Skeletal muscle satellite cell (primary cell): ENCODE results near the gene KLHDC8A.

Experiments
- H3K27me3 ChIP-seq: 2 replicates; pipeline ENCODE4 v1.7.0; 2013; ENCODE audit warnings: low read length; ENCODE audit not compliant: control insufficient read depth, insufficient read depth
- H3K36me3 ChIP-seq: 2 replicates; pipeline ENCODE4 v1.7.0; 2013; ENCODE audit warnings: mild to moderate bottlenecking, control low read depth, low read length; ENCODE audit not compliant: insufficient read depth
- H3K4me1 ChIP-seq: 2 replicates; pipeline ENCODE4 v1.7.0; 2013; ENCODE audit warnings: low read length; ENCODE audit not compliant: control insufficient read depth, insufficient read depth
- H3K4me2 ChIP-seq: 2 replicates; pipeline ENCODE4 v1.7.0; 2013; ENCODE audit warnings: mild to moderate bottlenecking, low read length
- H3K4me3 ChIP-seq: 2 replicates; pipeline ENCODE4 v1.7.0; 2013; ENCODE audit warnings: low read length
- H3K9ac ChIP-seq: 2 replicates; pipeline ENCODE4 v1.7.0; 2013; ENCODE audit warnings: mild to moderate bottlenecking, low read depth, low read length, moderate library complexity
- H3K9me3 ChIP-seq: replicated peaks from 2 replicates; pipeline ENCODE4 v1.7.0; 2013; ENCODE audit warnings: mild to moderate bottlenecking, control low read depth, low read length

KLHDC8A gene

GRCh38 chr1:205381305-205381704 lies 24.6 kb upstream of the KLHDC8A start:
- Histone ChIP-seq H3K4me1 (peaks cover 9% of the 10 kb centered on the region), H3K4me2 (no peak overlapping the region), H3K9me3 (no peaks in the 10 kb centered on the region), H3K9ac (no peak overlapping the region), H3K27me3 (peaks cover 25% of the 10 kb centered on the region), H3K36me3 (no peaks in the 10 kb centered on the region), H3K4me3 (no peak overlapping the region)

- no peak overlapping the region for H3K4me2 ChIP-seq
- H3K27me3 ChIP-seq = peaks cover 25% of the 10 kb centered on the region
- no peak overlapping the region for H3K9ac ChIP-seq
- no peaks in the 10 kb centered on the region for H3K36me3 ChIP-seq
- H3K9me3 ChIP-seq = no peaks in the 10 kb centered on the region
- peaks cover 13% of the 10 kb centered on the region for H3K4me1 ChIP-seq
- H3K4me3 ChIP-seq = no peak overlapping the region
Observed at GRCh38 chr1:205380882-205381281, 24.2 kb upstream of the KLHDC8A start.

- Histone ChIP-seq H3K27me3 (peaks cover 16% of the 10 kb centered on the region), H3K9ac (no peak overlapping the region), H3K4me2 (no peak overlapping the region), H3K4me1 (peaks cover 30% of the 10 kb centered on the region), H3K9me3 (no peaks in the 10 kb centered on the region), H3K36me3 (no peaks in the 10 kb centered on the region), H3K4me3 (no peak overlapping the region)
Observed at GRCh38 chr1:205379056-205379455, 22.3 kb upstream of the KLHDC8A start.

- Histone ChIP-seq H3K9ac (no peak overlapping the region), H3K4me2 (no peak overlapping the region), H3K9me3 (no peaks in the 10 kb centered on the region), H3K4me1 (peaks cover 47% of the 10 kb centered on the region), H3K27me3 (peaks cover 16% of the 10 kb centered on the region), H3K4me3 (no peak overlapping the region), H3K36me3 (no peaks in the 10 kb centered on the region)
Observed at GRCh38 chr1:205377355-205377754, 20.6 kb upstream of the KLHDC8A start.

DNA sequence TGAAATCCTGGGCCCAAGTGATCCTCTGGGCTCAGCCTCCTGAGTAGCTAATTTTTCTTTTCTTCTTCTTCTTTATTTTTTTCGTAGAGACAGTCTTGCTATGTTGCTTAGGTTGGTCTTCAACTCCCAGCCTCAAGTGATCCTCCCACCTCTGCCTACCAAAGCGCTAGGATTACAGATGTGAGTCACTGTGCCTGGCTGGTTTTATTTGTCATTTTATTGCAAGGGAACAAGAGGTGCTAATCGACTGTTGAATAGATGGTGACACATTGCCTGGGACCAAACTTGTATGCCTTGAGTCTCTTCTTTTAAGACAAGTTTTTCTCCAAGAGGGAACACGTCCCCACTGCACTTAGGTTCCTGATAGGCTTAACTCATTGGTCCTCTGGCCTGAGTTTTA lies 20.0 kb upstream of the KLHDC8A start:
- Histone ChIP-seq H3K4me3 (no peak overlapping the region), H3K9me3 (no peaks in the 10 kb centered on the region), H3K9ac (no peak overlapping the region), H3K27me3 (peaks cover 15% of the 10 kb centered on the region), H3K36me3 (no peaks in the 10 kb centered on the region), H3K4me1 (peaks cover 52% of the 10 kb centered on the region), H3K4me2 (peak overlapping the region; percentile 35)

- Histone ChIP-seq H3K4me1 (peaks cover 54% of the 10 kb centered on the region), H3K9me3 (no peaks in the 10 kb centered on the region), H3K9ac (no peak overlapping the region), H3K27me3 (peaks cover 8% of the 10 kb centered on the region), H3K4me3 (no peak overlapping the region), H3K36me3 (no peaks in the 10 kb centered on the region), H3K4me2 (peak overlapping the region; percentile 40)
Observed at GRCh38 chr1:205375835-205376545, 19.3 kb upstream of the KLHDC8A start.

DNA sequence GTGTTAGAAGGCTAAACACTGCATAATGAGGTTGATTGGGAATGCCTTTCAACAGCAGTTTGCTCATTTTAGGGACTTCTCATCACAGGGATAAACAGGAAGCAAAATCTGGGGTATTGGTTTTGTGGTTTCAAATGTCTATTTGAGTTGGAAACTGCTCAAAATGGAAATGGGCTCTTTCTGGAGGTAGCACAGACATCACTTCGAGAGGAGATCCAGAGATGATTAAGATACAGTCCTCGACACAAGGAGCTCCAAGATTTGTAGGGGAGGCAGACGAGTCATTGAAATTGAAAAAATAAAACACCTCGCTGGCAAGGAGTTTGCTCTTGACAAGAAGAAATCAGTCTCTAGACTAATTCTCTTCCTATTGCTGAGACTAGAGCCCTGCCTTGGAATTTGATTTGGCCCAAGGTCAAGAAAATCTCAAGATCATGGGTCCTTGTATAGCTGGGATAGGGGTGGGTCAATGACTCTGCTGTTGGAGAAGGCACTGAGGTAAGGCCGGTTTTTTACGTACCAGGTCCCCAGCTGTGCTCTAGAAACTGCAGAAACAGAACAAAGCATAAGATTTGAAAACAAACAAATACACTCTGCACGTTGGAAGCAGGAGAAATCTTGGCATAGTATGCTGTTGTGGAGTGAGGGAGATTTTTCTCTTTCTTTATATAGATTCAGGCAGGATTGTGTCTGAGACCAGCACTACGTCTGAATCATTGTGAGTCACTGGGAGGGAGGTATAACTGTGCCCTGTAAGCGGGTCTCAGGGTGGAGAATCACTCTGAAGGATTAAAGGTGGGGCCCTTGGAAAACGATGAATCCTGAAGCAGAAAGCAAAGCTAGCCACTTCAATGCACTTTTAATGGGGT lies 17.7 kb upstream of the KLHDC8A start:
- peak overlapping the region; percentile 33 for H3K9ac ChIP-seq
- H3K36me3 ChIP-seq = no peaks in the 10 kb centered on the region
- peak overlapping the region; percentile 74 for H3K4me2 ChIP-seq
- peaks cover 54% of the 10 kb centered on the region for H3K4me1 ChIP-seq
- H3K4me3 ChIP-seq = peak overlapping the region; percentile 43
- H3K9me3 ChIP-seq = no peaks in the 10 kb centered on the region
- H3K27me3 ChIP-seq = peaks cover 8% of the 10 kb centered on the region

- Histone ChIP-seq H3K36me3 (no peaks in the 10 kb centered on the region), H3K4me3 (peak overlapping the region; percentile 43)
Observed at GRCh38 chr1:205373798-205374175, 17.1 kb upstream of the KLHDC8A start.

GRCh38 chr1:205373022-205373797 lies 16.5 kb upstream of the KLHDC8A start:
- H3K4me2 ChIP-seq = no peak overlapping the region
- no peaks in the 10 kb centered on the region for H3K36me3 ChIP-seq
- H3K9me3 ChIP-seq = no peaks in the 10 kb centered on the region
- H3K9ac ChIP-seq = no peak overlapping the region
- H3K27me3 ChIP-seq = no peaks in the 10 kb centered on the region
- peaks cover 54% of the 10 kb centered on the region for H3K4me1 ChIP-seq
- no peak overlapping the region for H3K4me3 ChIP-seq

More at GRCh38 chr1:205373798-205374175, 17.1 kb upstream of the KLHDC8A start:
- Histone ChIP-seq H3K9ac (no peak overlapping the region), H3K9me3 (no peaks in the 10 kb centered on the region), H3K4me1 (peaks cover 54% of the 10 kb centered on the region), H3K4me2 (peak overlapping the region; percentile 74), H3K27me3 (peaks cover 1% of the 10 kb centered on the region)

GRCh38 chr1:205371871-205372660 lies 15.3 kb upstream of the KLHDC8A start:
- Histone ChIP-seq H3K9ac (no peak overlapping the region), H3K4me1 (peaks cover 53% of the 10 kb centered on the region), H3K27me3 (no peaks in the 10 kb centered on the region), H3K36me3 (no peaks in the 10 kb centered on the region), H3K4me2 (peak overlapping the region; percentile 64), H3K4me3 (no peak overlapping the region), H3K9me3 (no peaks in the 10 kb centered on the region)

DNA sequence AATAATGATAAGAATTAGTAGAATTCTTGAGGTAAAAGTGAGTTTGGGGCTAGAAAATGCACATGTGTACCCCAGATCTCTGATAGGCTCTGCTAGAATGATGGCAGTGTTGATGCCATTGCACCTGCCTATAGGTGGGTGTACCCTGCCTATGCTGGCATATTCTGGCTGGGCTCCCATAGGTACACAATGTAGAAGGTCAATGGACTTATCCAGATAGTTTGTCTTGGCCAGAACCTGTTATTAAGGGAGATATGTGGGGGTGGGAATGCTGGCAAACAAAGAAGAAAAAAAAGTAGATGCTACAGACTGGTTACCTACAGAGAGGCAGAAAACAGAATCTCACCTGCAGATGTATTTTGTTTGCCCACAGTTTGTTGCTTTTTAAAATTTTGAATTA lies 14.1 kb upstream of the KLHDC8A start:
- H3K4me2 ChIP-seq = no peak overlapping the region
- H3K4me3 ChIP-seq = no peak overlapping the region
- H3K9me3 ChIP-seq = no peaks in the 10 kb centered on the region
- H3K4me1 ChIP-seq = peaks cover 40% of the 10 kb centered on the region
- no peaks in the 10 kb centered on the region for H3K36me3 ChIP-seq
- H3K9ac ChIP-seq = no peak overlapping the region
- no peaks in the 10 kb centered on the region for H3K27me3 ChIP-seq
